Mesendoderm (in vitro differentiated cells): ENCODE data around the gene PPFIA2.

Source experiments
- DNase-seq: peaks from one replicate; pipeline ENCODE4 v3.0.0; 2013
- H2AK5ac ChIP-seq: 2 replicates; pipeline ENCODE4 v1.6.1; 2013; ENCODE audit warnings: low read length, inconsistent platforms
- H2BK120ac ChIP-seq: 2 replicates; pipeline ENCODE4 v1.6.1; 2013; ENCODE audit warnings: low read depth, mild to moderate bottlenecking, low read length, moderate library complexity, mixed read lengths
- H2BK15ac ChIP-seq: replicated peaks from 2 replicates; pipeline ENCODE4 v1.6.1; 2013; ENCODE audit warnings: low read depth, mild to moderate bottlenecking, moderate library complexity
- H2BK5ac ChIP-seq: 2 replicates; pipeline ENCODE4 v1.6.1; 2013; ENCODE audit warnings: low read length, inconsistent platforms
- H3K18ac ChIP-seq: 2 replicates; pipeline ENCODE4 v1.6.1; 2013; ENCODE audit warnings: mild to moderate bottlenecking, low read length, mixed read lengths
- H3K23ac ChIP-seq: one replicate; pipeline ENCODE4 v1.6.1; 2013; ENCODE audit warnings: low read length
- H3K27ac ChIP-seq: 2 replicates; pipeline ENCODE4 v1.5.1; 2013; ENCODE audit warnings: low read depth, mild to moderate bottlenecking, inconsistent platforms, low read length, moderate library complexity
- H3K27me3 ChIP-seq: 2 replicates; pipeline ENCODE4 v1.6.1; 2013; ENCODE audit warnings: low read length, control low read depth, mild to moderate bottlenecking, inconsistent platforms; ENCODE audit not compliant: insufficient read depth, poor library complexity
- H3K36me3 ChIP-seq: 2 replicates; pipeline ENCODE4 v1.6.1; 2013; ENCODE audit warnings: low read length, inconsistent platforms; ENCODE audit not compliant: control insufficient read depth, insufficient read depth
- H3K4ac ChIP-seq: one replicate; pipeline ENCODE4 v1.6.1; 2013; ENCODE audit warnings: low read depth, mild to moderate bottlenecking, low read length, moderate library complexity
- H3K4me1 ChIP-seq: 2 replicates; pipeline ENCODE4 v1.6.1; 2013; ENCODE audit warnings: low read depth, low read length, inconsistent platforms; ENCODE audit not compliant: control insufficient read depth
- H3K4me2 ChIP-seq: 2 replicates; pipeline ENCODE4 v1.6.1; 2013; ENCODE audit warnings: low read length
- H3K4me3 ChIP-seq: 2 replicates; pipeline ENCODE4 v1.5.1; 2013; ENCODE audit warnings: mild to moderate bottlenecking, low read length
- H3K56ac ChIP-seq: one replicate; pipeline ENCODE4 v1.6.1; 2013; ENCODE audit warnings: low read length
- H3K79me1 ChIP-seq: 2 replicates; pipeline ENCODE4 v1.6.1; 2013; ENCODE audit warnings: low read length, inconsistent platforms
- H3K79me2 ChIP-seq: 2 replicates; pipeline ENCODE4 v1.6.1; 2013; ENCODE audit warnings: mild to moderate bottlenecking, low read length; ENCODE audit not compliant: control insufficient read depth, insufficient read depth
- H3K9ac ChIP-seq: 2 replicates; pipeline ENCODE4 v1.6.1; 2013; ENCODE audit warnings: low read length, inconsistent platforms
- H4K5ac ChIP-seq: one replicate; pipeline ENCODE4 v1.6.1; 2013; ENCODE audit warnings: low read length
- H4K8ac ChIP-seq: one replicate; pipeline ENCODE4 v1.6.1; 2013; ENCODE audit warnings: low read depth, mild to moderate bottlenecking, control low read depth, low read length, moderate library complexity
- WGBS: extraction: QIAGEN DNeasy Blood & Tissue Kit; methylation state at CpG from one replicate; pipeline ENCODE4 v1.1.7; 2013; ENCODE audit warnings: low lambda C conversion rate, missing lambda C conversion rate; ENCODE audit not compliant: insufficient coverage; ENCODE audit errors: extremely low coverage; 5-methylcytosine and 5-hydroxymethylcytosine counted together

The PPFIA2 gene

GRCh38 chr12:81520064-81520945 lies 238.8 kb downstream of the PPFIA2 start:
- no peaks in the 10 kb centered on the region for H3K36me3 ChIP-seq
- no CpG with 5 or more reads among the region's 6 CpGs for WGBS

GRCh38 chr12:81518638-81519037 lies 240.5 kb downstream of the PPFIA2 start:
- no peak for DNase-seq
- H3K36me3 ChIP-seq: no peaks in the 10 kb centered on the region
- H2AK5ac ChIP-seq: no peak overlapping the region
- no peak overlapping the region for H2BK15ac ChIP-seq
- H3K27me3 ChIP-seq: no peaks in the 10 kb centered on the region
- H3K4me2 ChIP-seq: no peak overlapping the region
- no peak overlapping the region for H2BK5ac ChIP-seq
- H3K79me1 ChIP-seq: no peaks in the 10 kb centered on the region
- no peak overlapping the region for H3K27ac ChIP-seq
- H3K18ac ChIP-seq: no peak overlapping the region
- H3K23ac ChIP-seq: no peak overlapping the region
- no peak overlapping the region for H2BK120ac ChIP-seq
- no peak overlapping the region for H3K9ac ChIP-seq
- H3K4ac ChIP-seq: no peak overlapping the region
- H4K8ac ChIP-seq: no peak overlapping the region
- no peaks in the 10 kb centered on the region for H3K79me2 ChIP-seq
- H4K5ac ChIP-seq: no peak overlapping the region
- H3K56ac ChIP-seq: no peak overlapping the region
- no peak overlapping the region for H3K4me3 ChIP-seq
- no peaks in the 10 kb centered on the region for H3K4me1 ChIP-seq
- WGBS: no CpG with 5 or more reads among the region's 1 CpG

More at GRCh38 chr12:81520064-81520945, 238.8 kb downstream of the PPFIA2 start:
- H3K4me3 ChIP-seq: no peak overlapping the region
- H3K9ac ChIP-seq: no peak overlapping the region
- no peak overlapping the region for H2BK15ac ChIP-seq
- no peaks in the 10 kb centered on the region for H3K79me2 ChIP-seq
- H3K56ac ChIP-seq: no peak overlapping the region
- H3K4me1 ChIP-seq: no peaks in the 10 kb centered on the region
- no peak overlapping the region for H3K4me2 ChIP-seq
- no peak overlapping the region for H3K23ac ChIP-seq
- H4K5ac ChIP-seq: no peak overlapping the region
- H2BK120ac ChIP-seq: no peak overlapping the region
- no peaks in the 10 kb centered on the region for H3K27me3 ChIP-seq
- H3K79me1 ChIP-seq: no peaks in the 10 kb centered on the region
- H2AK5ac ChIP-seq: no peak overlapping the region
- H3K27ac ChIP-seq: no peak overlapping the region
- H4K8ac ChIP-seq: no peak overlapping the region
- DNase-seq: no peak
- H3K18ac ChIP-seq: no peak overlapping the region
- no peak overlapping the region for H3K4ac ChIP-seq
- no peak overlapping the region for H2BK5ac ChIP-seq

GRCh38 chr12:81517296-81517695 lies 241.9 kb downstream of the PPFIA2 start:
- Histone ChIP-seq H4K5ac (no peak overlapping the region), H2AK5ac (no peak overlapping the region), H3K9ac (no peak overlapping the region), H3K4me3 (no peak overlapping the region), H4K8ac (no peak overlapping the region), H3K18ac (no peak overlapping the region), H3K23ac (no peak overlapping the region), H3K27me3 (no peaks in the 10 kb centered on the region), H3K56ac (no peak overlapping the region), H2BK120ac (no peak overlapping the region), H3K4ac (no peak overlapping the region), H3K27ac (no peak overlapping the region), H3K79me1 (no peaks in the 10 kb centered on the region), H3K79me2 (no peaks in the 10 kb centered on the region), H3K4me2 (no peak overlapping the region), H2BK5ac (no peak overlapping the region), H3K36me3 (no peaks in the 10 kb centered on the region), H3K4me1 (no peaks in the 10 kb centered on the region), H2BK15ac (no peak overlapping the region)
- no peak for DNase-seq
- no CpG with 5 or more reads among the region's 6 CpGs for WGBS

- Histone ChIP-seq H4K5ac (no peak overlapping the region), H3K56ac (no peak overlapping the region), H3K4me2 (no peak overlapping the region), H2AK5ac (no peak overlapping the region), H3K36me3 (no peaks in the 10 kb centered on the region), H3K9ac (no peak overlapping the region), H3K18ac (no peak overlapping the region), H2BK120ac (no peak overlapping the region), H3K27me3 (no peaks in the 10 kb centered on the region), H3K4ac (no peak overlapping the region), H3K27ac (no peak overlapping the region), H4K8ac (no peak overlapping the region), H3K79me1 (no peaks in the 10 kb centered on the region), H3K4me3 (no peak overlapping the region), H3K79me2 (no peaks in the 10 kb centered on the region), H3K23ac (no peak overlapping the region), H2BK15ac (no peak overlapping the region), H3K4me1 (no peaks in the 10 kb centered on the region), H2BK5ac (no peak overlapping the region)
- no CpG with 5 or more reads among the region's 3 CpGs for WGBS
- no peak for DNase-seq
Measured at GRCh38 chr12:81502912-81503695, 256.0 kb downstream of the PPFIA2 start.

- Histone ChIP-seq H4K5ac (no peak overlapping the region), H3K4me1 (no peaks in the 10 kb centered on the region), H3K79me1 (no peaks in the 10 kb centered on the region), H2BK15ac (no peak overlapping the region), H3K4me2 (no peak overlapping the region), H3K4ac (no peak overlapping the region), H3K27me3 (no peaks in the 10 kb centered on the region), H2BK120ac (no peak overlapping the region), H3K36me3 (no peaks in the 10 kb centered on the region), H3K56ac (no peak overlapping the region), H4K8ac (no peak overlapping the region), H3K4me3 (no peak overlapping the region), H3K18ac (no peak overlapping the region), H3K79me2 (no peaks in the 10 kb centered on the region), H2AK5ac (no peak overlapping the region), H2BK5ac (no peak overlapping the region), H3K23ac (no peak overlapping the region), H3K9ac (no peak overlapping the region), H3K27ac (no peak overlapping the region)
- peak; percentile 63 for DNase-seq
- WGBS: no CpG with 5 or more reads among the region's 2 CpGs
Measured at GRCh38 chr12:81500788-81501187, 258.4 kb downstream of the PPFIA2 start.
